A673 (cell line): ENCODE data around the gene HDAC4.

Experiments used
- EZH2 ChIP-seq: fragments of 200-600 bp; sonication (generic); IDR thresholded peaks from 2 replicates; pipeline ENCODE4 v1.6.1; 2017; ENCODE audit warnings: borderline replicate concordance, low read depth, mild to moderate bottlenecking, mixed read lengths, antibody characterized with exemption, low read length; ENCODE audit not compliant: poor library complexity, severe bottlenecking
- TF ChIP-seq, protein P1 (sequence below): fragments of 300-800, 200-600 bp; sonication (generic); conservative IDR thresholded peaks from 2 replicates; pipeline ENCODE4 v1.5.1; 2017; ENCODE audit warnings: low read depth, mild to moderate bottlenecking, antibody characterized with exemption, low read length, moderate library complexity, mixed read lengths

DNA sequence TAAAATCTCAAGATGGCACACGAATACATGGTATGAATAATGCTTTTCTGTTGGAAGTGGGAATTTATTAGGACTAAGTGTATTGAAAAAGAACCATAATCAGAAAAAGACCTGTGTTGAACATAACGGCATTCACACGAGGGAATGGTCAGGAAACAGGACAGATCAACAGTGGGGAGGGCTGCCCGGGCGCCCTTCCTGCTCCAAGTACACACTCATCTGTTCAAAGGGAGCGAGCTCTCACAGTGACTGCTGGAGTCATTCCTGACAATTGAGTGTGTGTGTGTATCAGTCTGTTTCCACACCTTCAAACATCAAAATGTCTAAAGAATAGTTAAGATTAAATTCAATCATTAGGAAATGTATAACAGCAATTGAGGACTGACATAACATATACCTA lies 167.2 kb downstream of the HDAC4 start:
- TF ChIP-seq, protein P1, sequence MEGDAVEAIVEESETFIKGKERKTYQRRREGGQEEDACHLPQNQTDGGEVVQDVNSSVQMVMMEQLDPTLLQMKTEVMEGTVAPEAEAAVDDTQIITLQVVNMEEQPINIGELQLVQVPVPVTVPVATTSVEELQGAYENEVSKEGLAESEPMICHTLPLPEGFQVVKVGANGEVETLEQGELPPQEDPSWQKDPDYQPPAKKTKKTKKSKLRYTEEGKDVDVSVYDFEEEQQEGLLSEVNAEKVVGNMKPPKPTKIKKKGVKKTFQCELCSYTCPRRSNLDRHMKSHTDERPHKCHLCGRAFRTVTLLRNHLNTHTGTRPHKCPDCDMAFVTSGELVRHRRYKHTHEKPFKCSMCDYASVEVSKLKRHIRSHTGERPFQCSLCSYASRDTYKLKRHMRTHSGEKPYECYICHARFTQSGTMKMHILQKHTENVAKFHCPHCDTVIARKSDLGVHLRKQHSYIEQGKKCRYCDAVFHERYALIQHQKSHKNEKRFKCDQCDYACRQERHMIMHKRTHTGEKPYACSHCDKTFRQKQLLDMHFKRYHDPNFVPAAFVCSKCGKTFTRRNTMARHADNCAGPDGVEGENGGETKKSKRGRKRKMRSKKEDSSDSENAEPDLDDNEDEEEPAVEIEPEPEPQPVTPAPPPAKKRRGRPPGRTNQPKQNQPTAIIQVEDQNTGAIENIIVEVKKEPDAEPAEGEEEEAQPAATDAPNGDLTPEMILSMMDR, result no peak
- no peak for TF ChIP-seq EZH2
